HepG2 (cell line): ENCODE results near the gene ADAMTS17. TPM values are rescaled to one million over a fixed set of nuclear protein-coding genes. Genes with fewer than 3 reads are reported as not detected.

Experiments used
- ATF7-NPFF ChIP-seq: sonication (generic); formaldehyde crosslinking; IDR thresholded peaks from 2 replicates; pipeline ENCODE4 v1.8.1; 2023; ENCODE audit warnings: mild to moderate bottlenecking, low read depth, missing genetic modification reagents, moderate library complexity
- CREB3 ChIP-seq: sonication (generic); formaldehyde crosslinking; IDR thresholded peaks from 2 replicates; pipeline ENCODE4 v1.5.0; 2020; ENCODE audit warnings: missing genetic modification reagents
- DDIT3 ChIP-seq: sonication (generic); formaldehyde crosslinking; IDR thresholded peaks from 2 replicates; pipeline ENCODE4 v1.4.0; 2020; ENCODE audit warnings: mild to moderate bottlenecking, missing genetic modification reagents
- ELK4 ChIP-seq: sonication (generic); formaldehyde crosslinking; IDR thresholded peaks from 2 replicates; pipeline ENCODE4 v1.9.0; 2021; ENCODE audit warnings: missing genetic modification reagents, borderline replicate concordance
- GMEB1 ChIP-seq: sonication (generic); formaldehyde crosslinking; IDR thresholded peaks from 2 replicates; pipeline ENCODE4 v1.5.1; 2020; ENCODE audit warnings: missing genetic modification reagents, mild to moderate bottlenecking, borderline replicate concordance
- HIC2 ChIP-seq: sonication (generic); formaldehyde crosslinking; IDR thresholded peaks from 2 replicates; pipeline ENCODE4 v1.9.0; 2022; ENCODE audit warnings: low read depth, missing genetic modification reagents
- HMGXB3 ChIP-seq: sonication (generic); formaldehyde crosslinking; IDR thresholded peaks from 2 replicates; pipeline ENCODE4 v1.4.0; 2020; ENCODE audit warnings: missing genetic modification reagents, borderline replicate concordance
- KDM4B ChIP-seq: sonication (generic); formaldehyde crosslinking; IDR thresholded peaks from 2 replicates; pipeline ENCODE4 v1.4.0; 2020; ENCODE audit warnings: missing genetic modification reagents
- KLF11 ChIP-seq: IDR thresholded peaks from 2 replicates; pipeline ENCODE4 v1.6.1; 2016; ENCODE audit warnings: missing compliant biosample characterization
- MAZ ChIP-seq, 2 experiments: sonication (generic) in 1 of 2; formaldehyde crosslinking in 1 of 2; IDR thresholded peaks; 2 replicates each; pipeline versions ENCODE4 v1.5.0 to v1.6.1; 2012 to 2020; ENCODE audit warnings: low read depth in 2 of 2, mild to moderate bottlenecking in 2 of 2, borderline replicate concordance in 1 of 2, improper control_type of control experiment in 1 of 2, low read length in 1 of 2, missing genetic modification reagents in 1 of 2, moderate library complexity in 1 of 2
- NR2F6 ChIP-seq, 2 experiments: IDR thresholded peaks; 2 replicates each; pipeline ENCODE4 v1.6.1; 2016; ENCODE audit warnings: antibody characterized with exemption in 1 of 2, mild to moderate bottlenecking in 1 of 2
- RARG ChIP-seq: sonication (generic); formaldehyde crosslinking; IDR thresholded peaks from 2 replicates; pipeline ENCODE4 v1.4.0; 2020; ENCODE audit warnings: low read depth, mild to moderate bottlenecking, missing genetic modification reagents
- ZNF296 ChIP-seq: sonication (generic); formaldehyde crosslinking; conservative IDR thresholded peaks from 2 replicates; pipeline ENCODE4 v1.5.0; 2020; ENCODE audit warnings: mild to moderate bottlenecking, missing genetic modification reagents
- ZNF326 ChIP-seq: sonication (generic); formaldehyde crosslinking; IDR thresholded peaks from 2 replicates; pipeline ENCODE4 v1.4.0; 2020; ENCODE audit warnings: missing genetic modification reagents, borderline replicate concordance
- ZNF432 ChIP-seq: sonication (generic); formaldehyde crosslinking; IDR thresholded peaks from 2 replicates; pipeline ENCODE4 v1.5.0; 2020; ENCODE audit warnings: missing genetic modification reagents, mild to moderate bottlenecking, borderline replicate concordance
- ZNF879 ChIP-seq: sonication (generic); formaldehyde crosslinking; IDR thresholded peaks from 2 replicates; pipeline ENCODE4 v1.8.1; 2023; ENCODE audit warnings: missing genetic modification reagents
- polyA plus RNA-seq, 8 experiments: library from polyadenylated mRNA; depleted of rRNA in 3 of 8; stranded (reverse) in 7 of 8; unstranded in 1 of 8; fragments of >200 nt; fragmentation: Illumina TruSeq in 4 of 8; extraction: Trizol in 4 of 8; gene quantifications; 2 replicates each; pipeline versions ENCODE4 v1.2.1 to v1.2.3, GENCODE V29; 2011 to 2016; ENCODE audit warnings: low read depth in 4 of 8, missing spikeins in 1 of 8, mixed read lengths in 1 of 8; ENCODE audit not compliant: insufficient read depth in 1 of 8
- total RNA-seq, 5 experiments: library from RNA; depleted of rRNA; stranded (reverse); fragments of >200 nt; fragmentation: Illumina TruSeq; extraction: Trizol; gene quantifications; 2 replicates each; pipeline ENCODE4 v1.2.3, GENCODE V29; 2016; ENCODE audit warnings: low read depth in 1 of 5

Gene ADAMTS17
- total and polyA plus RNA-seq, 2 of the 13 experiments (the other 11 are each of a cell fraction or from before 2014, with no cell fraction given): 0.02 to 0.04 TPM

GRCh38 chr15:100131321-100132224 lies 210.2 kb downstream of the ADAMTS17 start (continued):
- TF ChIP-seq HIC2 (CRISPR knock-in tag) (no peak), KDM4B (CRISPR knock-in tag) (no peak), ATF7-NPFF (peak; percentile 82; the same call in 1 of the 2 replicates), DDIT3 (CRISPR knock-in tag) (no peak), RARG (no peak), ZNF296 (CRISPR knock-in tag) (no peak), HMGXB3 (CRISPR knock-in tag) (no peak), KLF11 (CRISPR knock-in tag) (no peak), ELK4 (CRISPR knock-in tag) (peak; percentile 58; the same call in 1 of the 2 replicates), GMEB1 (CRISPR knock-in tag) (peak; percentile 43; the same call in 1 of the 2 replicates), MAZ (IDR thresholded peaks at IDR 0.05; ENCODE audit: borderline replicate concordance, low read depth, low read length) (no peak), MAZ (CRISPR knock-in tag; IDR thresholded peaks at IDR 0.05; ENCODE audit: low read depth) (peak; percentile 87), ZNF879 (CRISPR knock-in tag) (no peak), CREB3 (CRISPR knock-in tag) (peak; percentile 87; the same call in 1 of the 2 replicates), ZNF432 (CRISPR knock-in tag) (no peak), ZNF326 (no peak), NR2F6 (IDR thresholded peaks at IDR 0.05) (peak; percentile 23; the same call in 1 of the 2 replicates), NR2F6 (CRISPR knock-in tag; IDR thresholded peaks at IDR 0.05) (no peak)
